ENCODE data around the gene GGCX.
A peak's percentile ranks its signal among the peaks of the same experiment; 100 is the strongest.
"Not testable (repeated sequence)": the region's sequence is repeated elsewhere in the genome, so short reads cannot be mapped to it uniquely, and the experiment has no call there.

GGCX gene

GRCh38 chr2:85575739-85576138 lies 14.4 kb upstream of the GGCX start:
- DNase-seq (ENCODE audit: low read depth in 2 of 2) = no peak

DNA sequence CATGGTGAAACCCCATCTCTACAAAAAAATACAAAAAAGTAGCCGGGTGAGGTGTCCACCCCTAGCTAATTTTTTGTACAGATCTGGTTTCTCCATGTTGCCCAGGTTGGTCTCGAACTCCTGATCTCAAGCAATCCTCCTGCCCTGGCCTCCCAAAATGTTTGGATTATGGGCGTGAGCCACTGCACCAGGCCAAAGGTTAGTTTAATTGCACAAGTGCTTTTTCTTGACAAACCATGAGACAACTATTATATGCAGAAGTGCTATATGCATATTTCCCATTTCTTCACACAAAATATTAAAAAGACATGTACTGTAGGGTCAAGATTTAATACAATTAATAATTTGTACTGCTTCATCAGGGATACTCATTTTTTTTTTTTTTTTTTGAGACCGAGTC lies 5.0 kb upstream of the GGCX start:
- DNase-seq (ENCODE audit: low read depth in 2 of 2) = no peak

GRCh38 chr2:85564144-85564563 lies 2.9 kb upstream of the GGCX start:
- no peak for DNase-seq (ENCODE audit: low read depth in 2 of 2)

DNA sequence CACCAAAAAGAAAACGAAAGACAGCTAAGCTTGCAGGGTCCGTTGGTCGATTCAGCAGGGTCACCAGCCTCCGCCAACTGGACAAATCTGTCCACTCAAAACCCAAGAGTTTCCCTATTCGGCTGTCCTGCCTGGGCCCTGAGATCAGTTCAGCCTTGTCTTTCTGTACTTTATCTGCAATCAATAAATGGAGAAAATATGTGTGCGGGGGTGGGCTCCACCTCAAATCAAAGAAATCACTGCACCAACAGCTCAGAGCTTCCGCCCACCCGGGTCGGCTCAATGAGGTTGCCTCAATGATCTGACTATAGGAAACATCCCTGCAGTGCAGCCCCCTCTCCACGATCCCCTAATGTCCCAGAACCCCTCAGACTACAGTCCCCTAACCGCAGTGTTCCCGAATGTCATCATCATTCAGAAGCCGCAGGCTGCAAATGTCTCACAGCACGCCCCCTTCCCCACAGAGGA lies 447 bp downstream of the GGCX start:
- no peak for DNase-seq (ENCODE audit: low read depth in 2 of 2)

DNA sequence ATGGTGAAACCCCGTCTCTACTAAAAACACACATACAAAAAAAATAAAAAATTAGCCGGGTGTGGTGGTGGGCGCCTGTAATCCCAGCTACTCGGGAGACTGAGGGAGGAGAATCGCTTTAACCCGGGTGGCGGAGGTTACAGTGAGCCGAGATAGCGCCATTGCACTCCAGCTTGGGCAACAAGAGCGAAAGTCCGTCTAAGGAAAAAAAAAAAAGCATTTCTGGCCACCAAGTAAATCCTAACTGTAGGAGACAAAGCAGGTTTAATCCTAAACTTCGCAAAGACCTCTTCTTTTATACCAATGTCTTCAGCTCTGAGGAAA lies 928 bp downstream of the GGCX start:
- not testable (repeated sequence) for DNase-seq (ENCODE audit: low read depth in 2 of 2)

- DNase-seq (ENCODE audit: low read depth in 2 of 2) = no peak
Observed at GRCh38 chr2:85558160-85558559, 3.1 kb downstream of the GGCX start.

DNA sequence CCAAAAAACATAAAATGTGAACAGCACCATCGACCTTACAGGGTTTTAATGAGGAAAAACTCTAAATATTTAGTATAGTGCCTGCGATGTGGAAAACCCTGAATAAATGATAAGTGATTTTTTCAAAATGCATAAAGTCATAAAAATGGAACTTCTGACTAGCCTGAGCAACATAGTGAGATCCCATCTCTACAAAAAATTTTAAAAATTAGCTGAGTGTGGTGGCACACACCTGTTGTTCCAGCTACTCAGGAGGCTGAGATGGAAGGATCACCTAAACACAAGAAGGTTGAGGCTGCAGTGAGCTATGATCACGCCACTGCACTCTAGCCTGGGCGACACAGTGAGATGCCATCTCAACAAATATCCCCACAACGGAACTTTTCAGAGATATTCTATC lies 4.2 kb downstream of the GGCX start:
- no peak for DNase-seq (ENCODE audit: low read depth in 2 of 2)

- DNase-seq (ENCODE audit: low read depth in 2 of 2) = no peak
Observed at GRCh38 chr2:85554980-85555612, 6.2 kb downstream of the GGCX start.

DNA sequence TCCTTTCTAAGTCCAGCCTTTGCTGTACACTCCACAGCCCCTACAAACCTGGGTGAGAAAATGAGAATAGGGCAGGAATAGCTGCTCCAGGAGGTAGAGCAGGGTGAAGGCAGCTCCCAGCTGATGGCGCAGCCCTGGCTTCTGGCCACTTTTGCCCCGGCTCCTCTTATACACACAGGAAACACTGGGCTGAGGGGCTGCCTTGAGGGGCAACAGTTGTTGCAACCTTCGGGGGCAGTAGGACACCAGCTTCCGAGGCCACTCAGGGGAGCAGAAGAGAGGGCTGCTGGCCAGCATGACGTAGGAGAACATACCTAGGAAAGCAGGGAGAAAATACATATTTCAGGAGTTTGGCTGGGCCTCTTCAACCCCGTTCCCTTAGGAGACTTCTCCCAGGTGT lies 8.1 kb downstream of the GGCX start:
- no peak for DNase-seq (ENCODE audit: low read depth in 2 of 2)

GRCh38 chr2:85551698-85552678 lies 9.3 kb downstream of the GGCX start:
- DNase-seq (ENCODE audit: low read depth in 2 of 2) = peak; percentile 75 to 86

DNA sequence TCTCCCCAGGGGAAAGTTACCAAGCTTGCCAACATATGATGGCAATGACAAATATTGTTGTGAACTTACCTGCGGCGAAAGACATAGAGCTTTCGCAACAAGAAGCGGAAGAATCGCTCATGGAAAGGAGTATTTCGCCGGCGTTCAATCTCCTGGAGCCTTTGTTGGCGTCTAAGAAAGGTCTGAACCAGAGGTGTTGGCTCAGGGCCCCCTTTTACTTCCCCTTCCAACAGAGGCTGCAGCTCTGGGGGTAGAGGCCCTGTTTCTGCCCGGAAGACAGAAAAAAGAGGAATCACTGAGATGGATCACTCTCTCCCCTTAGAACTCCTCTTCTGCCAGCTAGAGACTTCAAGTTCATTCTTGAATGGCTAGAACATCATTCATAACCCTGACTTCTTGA lies 10.8 kb downstream of the GGCX start:
- no peak for DNase-seq (ENCODE audit: low read depth in 2 of 2)

DNA sequence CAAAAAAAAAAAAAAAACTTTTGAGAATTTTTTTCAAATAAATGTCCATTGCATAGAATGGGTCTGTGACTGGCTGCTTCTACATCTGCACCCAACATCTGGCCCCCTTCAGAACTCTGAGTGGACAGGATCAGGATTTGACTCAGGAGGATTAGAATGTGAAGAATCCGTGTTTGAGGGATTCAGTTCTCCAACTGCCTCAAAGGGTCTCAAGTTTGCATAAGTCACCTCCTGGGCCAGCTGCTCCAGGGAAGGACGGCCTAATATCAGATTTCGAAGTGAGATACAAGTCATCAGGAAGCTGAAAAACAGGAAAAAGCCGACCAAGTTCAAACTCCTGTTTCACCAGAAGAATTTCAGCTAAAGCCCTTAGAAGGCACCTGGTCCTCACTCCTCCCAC lies 11.5 kb downstream of the GGCX start:
- no peak for DNase-seq (ENCODE audit: low read depth in 2 of 2)

DNA sequence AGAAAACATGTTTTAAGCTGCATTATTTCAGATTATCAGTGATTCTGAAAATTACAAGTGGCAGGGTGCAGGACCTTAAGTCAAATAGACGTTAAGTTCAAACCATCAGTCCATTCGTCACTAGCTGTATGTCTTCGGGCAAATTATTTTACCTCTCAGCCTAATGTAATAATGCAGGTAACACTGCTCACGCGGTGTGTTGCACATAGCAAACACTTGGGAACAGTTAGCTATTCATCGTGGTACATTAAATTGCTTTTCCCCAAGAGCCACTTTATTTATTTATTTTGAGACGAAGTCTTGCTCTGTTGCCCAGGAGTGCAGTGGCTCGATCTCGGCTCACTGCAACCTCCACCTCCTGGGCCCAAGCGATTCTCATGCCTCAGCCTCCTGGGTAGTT lies 12.2 kb downstream of the GGCX start:
- DNase-seq (ENCODE audit: low read depth in 2 of 2) = no peak

- DNase-seq (ENCODE audit: low read depth in 2 of 2) = no peak
Observed at GRCh38 chr2:85548608-85548900, 12.7 kb downstream of the GGCX start.

- DNase-seq (ENCODE audit: low read depth in 2 of 2) = no peak
Observed at GRCh38 chr2:85547859-85548607, 13.3 kb downstream of the GGCX start.

DNA sequence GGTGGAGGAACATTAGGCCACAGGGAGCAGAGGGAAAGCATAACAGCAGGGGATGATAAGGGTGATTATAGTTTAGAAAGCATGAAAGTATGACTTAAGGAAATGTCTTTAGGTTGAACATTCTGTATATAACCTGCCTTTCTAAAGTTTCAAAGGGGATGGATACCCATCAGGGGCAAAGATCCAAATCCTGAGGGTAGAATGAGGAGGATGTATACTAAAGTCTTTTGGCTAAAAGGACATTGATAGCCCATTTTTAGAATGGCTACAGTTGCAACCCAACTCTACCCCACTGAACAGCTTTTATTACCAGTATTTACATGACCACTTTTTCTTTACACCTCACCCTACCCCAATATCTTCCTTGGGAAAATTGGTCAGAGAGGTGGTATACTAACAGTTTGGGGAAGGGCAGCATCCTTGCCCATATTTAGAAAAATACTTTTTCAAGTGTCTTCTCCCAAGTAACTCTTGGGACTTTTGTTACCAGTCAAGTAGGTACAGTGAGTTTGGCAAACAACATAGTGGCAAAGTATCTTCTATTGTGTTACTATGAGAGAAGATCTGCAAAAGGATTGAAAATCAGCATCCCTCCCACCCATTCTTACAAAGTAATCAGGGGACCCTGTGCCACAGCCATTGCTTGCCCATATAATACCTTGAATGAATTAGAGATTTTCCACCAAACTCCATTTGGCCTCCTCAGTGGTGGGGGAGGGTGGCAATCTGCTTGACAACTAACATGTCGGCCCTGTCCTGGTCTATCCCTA lies 14.0 kb downstream of the GGCX start:
- no peak for DNase-seq (ENCODE audit: low read depth in 2 of 2)

- no peak for DNase-seq (ENCODE audit: low read depth in 2 of 2)
Observed at GRCh38 chr2:85545780-85546240, 15.5 kb downstream of the GGCX start.

DNA sequence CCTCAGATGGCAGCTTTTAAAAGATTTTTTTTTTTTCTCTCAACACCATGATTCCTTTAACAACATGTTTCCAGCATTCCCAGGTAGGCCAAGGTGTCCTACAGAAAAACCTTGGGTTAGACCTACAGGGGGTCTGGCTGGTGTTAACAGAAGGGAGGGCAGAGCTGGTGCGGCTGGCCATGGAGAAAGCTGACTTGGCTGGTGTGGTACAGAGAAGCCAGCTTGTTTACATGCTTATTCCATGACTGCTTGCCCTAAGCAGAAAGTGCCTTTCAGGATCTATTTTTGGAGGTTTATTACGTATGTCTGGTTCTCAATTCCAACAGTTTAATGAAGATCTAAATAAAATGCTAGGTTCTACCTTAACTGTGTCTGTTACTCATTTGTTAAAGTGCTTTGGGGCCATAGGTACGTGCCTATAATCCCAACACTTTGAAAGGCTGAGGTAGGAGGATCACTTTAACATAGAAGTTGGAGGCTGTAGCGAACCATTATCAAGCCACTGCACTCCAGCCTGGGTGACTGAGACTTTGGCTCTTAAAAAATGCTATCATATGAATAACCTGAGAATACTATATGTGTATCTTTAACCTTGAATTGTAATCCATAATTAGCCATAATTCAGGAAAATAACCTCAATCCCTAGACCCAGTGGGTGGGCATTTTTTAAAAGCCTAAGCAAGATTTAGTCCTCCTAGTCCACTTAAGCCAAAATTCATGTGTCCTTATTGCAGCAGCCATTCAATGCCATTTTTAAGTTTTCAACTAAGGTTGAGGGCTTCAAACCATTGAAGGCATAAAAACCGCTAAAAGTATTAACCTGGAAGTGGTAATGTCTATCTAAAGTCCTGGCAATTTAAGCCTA lies 16.1 kb downstream of the GGCX start:
- DNase-seq (ENCODE audit: low read depth in 2 of 2) = not testable (repeated sequence)

GRCh38 chr2:85544254-85544691 lies 17.0 kb downstream of the GGCX start:
- not testable (repeated sequence) for DNase-seq (ENCODE audit: low read depth in 2 of 2)

- no peak for DNase-seq (ENCODE audit: low read depth in 2 of 2)
Observed at GRCh38 chr2:85542777-85543176, 18.5 kb downstream of the GGCX start.
